ENCODE results near the gene ZNF214. TPM values are rescaled to one million over a fixed set of nuclear protein-coding genes. Genes with fewer than 3 reads are reported as not detected.

The ZNF214 gene
- total RNA-seq = 0.38 and 0.77 TPM in 2 replicates

GRCh38 chr11:7020183-7020917 is at the start of gene ZNF214, which contains the start of gene NLRP14:
Gene ZNF214 (minus strand): TSS chr11:7020346. CDS start chr11:7002835, 17,511 bp downstream.
Gene NLRP14 (plus strand): TSS chr11:7020479. CDS start chr11:7038587, 18,108 bp downstream.
- peak; percentile 22 to 63 for DNase-seq (ENCODE audit: low read depth in 2 of 2)

- no peak for DNase-seq (ENCODE audit: low read depth in 2 of 2)
Measured at GRCh38 chr11:7062534-7062933, 42.4 kb upstream of the ZNF214 start.

GRCh38 chr11:7060868-7061267 is 40.7 kb upstream of the ZNF214 start:
- peak in 1 of 2 donors; percentile 11 for DNase-seq (ENCODE audit: low read depth in 2 of 2)

GRCh38 chr11:7057641-7058040 is 37.5 kb upstream of the ZNF214 start:
- peak in 1 of 2 donors; percentile 15 for DNase-seq (ENCODE audit: low read depth in 2 of 2)

GRCh38 chr11:7056828-7057513 is 36.8 kb upstream of the ZNF214 start:
- no peak for DNase-seq (ENCODE audit: low read depth in 2 of 2)

GRCh38 chr11:7050191-7050590 is 30.0 kb upstream of the ZNF214 start:
- DNase-seq (ENCODE audit: low read depth in 2 of 2) = no peak

GRCh38 chr11:7046474-7047175 is 26.5 kb upstream of the ZNF214 start:
- no peak for DNase-seq (ENCODE audit: low read depth in 2 of 2)

GRCh38 chr11:7034019-7034418 is 13.9 kb upstream of the ZNF214 start:
- no peak for DNase-seq (ENCODE audit: low read depth in 2 of 2)

GRCh38 chr11:7032692-7033091 is 12.5 kb upstream of the ZNF214 start:
- no peak for DNase-seq (ENCODE audit: low read depth in 2 of 2)

- DNase-seq (ENCODE audit: low read depth in 2 of 2) = no peak
Measured at GRCh38 chr11:7031471-7031871, 11.3 kb upstream of the ZNF214 start.

- DNase-seq (ENCODE audit: low read depth in 2 of 2) = no peak
Measured at GRCh38 chr11:7030836-7031235, 10.7 kb upstream of the ZNF214 start.

- DNase-seq (ENCODE audit: low read depth in 2 of 2) = no peak
Measured at GRCh38 chr11:7028141-7028540, 8.0 kb upstream of the ZNF214 start.

- no peak for DNase-seq (ENCODE audit: low read depth in 2 of 2)
Measured at GRCh38 chr11:7021318-7021717, 1.2 kb upstream of the ZNF214 start.

- DNase-seq (ENCODE audit: low read depth in 2 of 2) = no peak
Measured at GRCh38 chr11:7019500-7020182, 505 bp downstream of the ZNF214 start.

GRCh38 chr11:7016011-7016410 is 4.1 kb downstream of the ZNF214 start:
- no peak for DNase-seq (ENCODE audit: low read depth in 2 of 2)

- no peak for DNase-seq (ENCODE audit: low read depth in 2 of 2)
Measured at GRCh38 chr11:7014118-7014517, 6.0 kb downstream of the ZNF214 start.

- no peak for DNase-seq (ENCODE audit: low read depth in 2 of 2)
Measured at GRCh38 chr11:7004482-7004881, 15.7 kb downstream of the ZNF214 start.

- no peak for DNase-seq (ENCODE audit: low read depth in 2 of 2)
Measured at GRCh38 chr11:6995703-6996102, 24.4 kb downstream of the ZNF214 start.

GRCh38 chr11:6992457-6993417 is 27.4 kb downstream of the ZNF214 start:
- DNase-seq (ENCODE audit: low read depth in 2 of 2) = no peak

- DNase-seq (ENCODE audit: low read depth in 2 of 2) = no peak
Measured at GRCh38 chr11:6992026-6992425, 28.1 kb downstream of the ZNF214 start.

- DNase-seq (ENCODE audit: low read depth in 2 of 2) = no peak
Measured at GRCh38 chr11:6991227-6991626, 28.9 kb downstream of the ZNF214 start.

Measured in dermis microvascular lymphatic vessel endothelial cell (primary cell).